Epithelial cell of esophagus (primary cell): ENCODE results near the gene CDS2.

ENCODE experiments used
- DNase-seq: peaks from one replicate; pipeline ENCODE4 v3.0.0; 2010; ENCODE audit warnings: low read depth
- H3K4me3 ChIP-seq: 2 replicates; pipeline ENCODE4 v1.5.1; 2011; ENCODE audit warnings: mild to moderate bottlenecking, low read length, control low read depth
- CTCF ChIP-seq: IDR thresholded peaks from 2 replicates; pipeline ENCODE4 v1.5.1; 2011; ENCODE audit warnings: low read depth, mild to moderate bottlenecking, low read length, control low read depth, inconsistent platforms; ENCODE audit not compliant: insufficient read depth; ENCODE audit errors: missing control alignments

CDS2 gene

GRCh38 chr20:5234978-5235377, 108.2 kb downstream of the CDS2 start:
- no peak overlapping the region for H3K4me3 ChIP-seq
- no peak for TF ChIP-seq CTCF
- DNase-seq, result no peak
